ENCODE results near the gene EBF4.

The EBF4 gene

GRCh38 chr20:2654384-2654822 lies 38.2 kb upstream of the EBF4 start:
- in situ Hi-C loops (cut with MboI; ENCODE audit: low sequenced_read_pairs, unreplicated experiment), result no loop called here
- DNase-seq (ENCODE audit: low spot score), result no peak
- TF ChIP-seq, protein P1, sequence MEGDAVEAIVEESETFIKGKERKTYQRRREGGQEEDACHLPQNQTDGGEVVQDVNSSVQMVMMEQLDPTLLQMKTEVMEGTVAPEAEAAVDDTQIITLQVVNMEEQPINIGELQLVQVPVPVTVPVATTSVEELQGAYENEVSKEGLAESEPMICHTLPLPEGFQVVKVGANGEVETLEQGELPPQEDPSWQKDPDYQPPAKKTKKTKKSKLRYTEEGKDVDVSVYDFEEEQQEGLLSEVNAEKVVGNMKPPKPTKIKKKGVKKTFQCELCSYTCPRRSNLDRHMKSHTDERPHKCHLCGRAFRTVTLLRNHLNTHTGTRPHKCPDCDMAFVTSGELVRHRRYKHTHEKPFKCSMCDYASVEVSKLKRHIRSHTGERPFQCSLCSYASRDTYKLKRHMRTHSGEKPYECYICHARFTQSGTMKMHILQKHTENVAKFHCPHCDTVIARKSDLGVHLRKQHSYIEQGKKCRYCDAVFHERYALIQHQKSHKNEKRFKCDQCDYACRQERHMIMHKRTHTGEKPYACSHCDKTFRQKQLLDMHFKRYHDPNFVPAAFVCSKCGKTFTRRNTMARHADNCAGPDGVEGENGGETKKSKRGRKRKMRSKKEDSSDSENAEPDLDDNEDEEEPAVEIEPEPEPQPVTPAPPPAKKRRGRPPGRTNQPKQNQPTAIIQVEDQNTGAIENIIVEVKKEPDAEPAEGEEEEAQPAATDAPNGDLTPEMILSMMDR (IDR thresholded peaks at IDR 0.05; ENCODE audit: borderline replicate concordance, control extremely low read depth, extremely low read depth, insufficient read depth, missing control alignments), result no peak

DNA sequence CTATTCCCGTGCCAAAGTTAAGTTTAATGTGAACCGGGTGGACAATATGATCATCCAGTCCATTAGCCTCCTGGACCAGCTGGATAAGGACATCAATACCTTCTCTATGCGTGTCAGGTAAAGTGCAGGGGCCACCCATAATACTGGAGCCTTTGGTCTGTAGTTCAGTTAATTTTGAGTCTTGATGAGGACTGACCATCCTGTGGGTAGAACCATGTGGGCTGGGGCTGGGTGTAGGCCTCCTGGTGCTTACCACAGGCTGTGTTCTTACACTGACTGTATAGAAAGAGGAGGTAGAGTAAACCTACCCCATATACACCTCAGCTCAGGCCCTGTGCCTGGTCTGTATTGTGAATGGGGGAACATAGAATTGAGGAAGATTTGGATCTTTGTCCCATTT lies 37.7 kb upstream of the EBF4 start:
- TF ChIP-seq, protein P1 (IDR thresholded peaks at IDR 0.05; ENCODE audit: borderline replicate concordance, control extremely low read depth, extremely low read depth, insufficient read depth, missing control alignments), result no peak
- in situ Hi-C loops (cut with MboI; ENCODE audit: low sequenced_read_pairs, unreplicated experiment), result no loop called here

GRCh38 chr20:2655331-2656116 lies 37.1 kb upstream of the EBF4 start:
- DNase-seq (ENCODE audit: low spot score), result no peak
- TF ChIP-seq, protein P1 (IDR thresholded peaks at IDR 0.05; ENCODE audit: borderline replicate concordance, control extremely low read depth, extremely low read depth, insufficient read depth, missing control alignments), result no peak
- in situ Hi-C loops (cut with MboI; ENCODE audit: low sequenced_read_pairs, unreplicated experiment), result no loop called here

More for the DNA sequence above, 37.7 kb upstream of the EBF4 start:
- no peak for DNase-seq (ENCODE audit: low spot score)

DNA sequence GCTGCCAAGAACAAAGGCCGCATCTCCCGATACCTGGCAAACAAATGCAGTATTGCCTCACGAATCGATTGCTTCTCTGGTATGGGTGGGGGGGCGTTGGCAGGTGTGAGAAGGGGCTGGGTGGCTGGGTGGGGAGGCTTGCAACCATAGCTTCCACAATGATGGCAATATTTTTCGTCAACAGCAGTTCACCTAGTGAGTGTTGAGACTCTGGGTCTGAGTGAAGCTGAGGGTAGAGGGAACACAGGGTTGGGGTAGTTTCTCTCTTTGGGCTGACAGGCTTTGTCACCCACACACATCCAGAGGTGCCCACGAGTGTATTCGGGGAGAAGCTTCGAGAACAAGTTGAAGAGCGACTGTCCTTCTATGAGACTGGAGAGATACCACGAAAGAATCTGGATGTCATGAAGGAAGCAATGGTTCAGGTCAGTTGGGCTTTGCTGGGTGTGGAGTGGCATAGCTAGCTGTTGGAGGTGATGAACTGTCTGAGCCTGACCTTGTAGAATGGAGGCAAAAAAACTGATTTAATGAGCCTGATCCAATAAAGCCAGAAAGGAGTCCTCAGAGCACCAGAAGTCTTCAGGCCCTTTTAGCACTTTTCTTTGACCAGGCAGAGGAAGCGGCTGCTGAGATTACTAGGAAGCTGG lies 36.0 kb upstream of the EBF4 start:
- TF ChIP-seq, protein P1 (IDR thresholded peaks at IDR 0.05; ENCODE audit: borderline replicate concordance, control extremely low read depth, extremely low read depth, insufficient read depth, missing control alignments), result no peak
- in situ Hi-C loops (cut with MboI; ENCODE audit: low sequenced_read_pairs, unreplicated experiment), result no loop called here
- no peak for DNase-seq (ENCODE audit: low spot score)

DNA sequence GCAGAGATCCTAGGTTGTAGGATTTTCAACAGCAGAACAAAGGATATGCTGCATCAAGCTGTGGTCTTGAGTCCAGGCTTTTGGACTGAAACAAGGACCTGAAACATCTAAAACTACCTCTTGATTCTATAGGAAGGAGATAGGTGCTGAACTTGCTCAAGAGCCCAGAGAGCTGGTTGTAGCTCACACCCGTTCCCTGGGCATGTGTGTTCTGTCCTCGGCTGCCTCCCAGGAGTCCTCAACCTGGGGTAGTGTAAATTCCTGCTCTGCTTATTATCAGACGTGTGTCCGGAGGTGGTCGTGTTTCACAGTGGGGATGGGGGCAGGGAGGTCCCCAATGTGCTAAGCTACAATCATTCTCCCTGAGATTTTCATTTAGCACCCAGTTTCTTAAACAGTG lies 35.3 kb upstream of the EBF4 start:
- in situ Hi-C loops (cut with MboI; ENCODE audit: low sequenced_read_pairs, unreplicated experiment), result no loop called here

DNA sequence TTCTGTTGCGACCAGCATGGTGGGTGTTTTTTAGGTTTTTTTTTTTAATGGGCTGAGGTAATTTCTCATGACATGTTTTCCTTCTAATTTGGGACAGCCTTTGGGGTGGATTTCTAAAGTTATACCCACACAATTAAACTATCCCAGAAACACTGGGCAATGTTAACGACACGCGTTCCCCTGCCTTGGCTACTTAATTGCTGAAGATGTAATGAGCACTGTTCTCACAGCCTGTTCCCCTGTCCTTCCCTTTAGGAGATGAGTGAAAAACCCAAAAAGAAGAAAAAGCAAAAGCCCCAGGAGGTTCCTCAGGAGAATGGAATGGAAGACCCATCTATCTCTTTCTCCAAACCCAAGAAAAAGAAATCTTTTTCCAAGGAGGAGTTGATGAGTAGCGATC lies 34.9 kb upstream of the EBF4 start:
- in situ Hi-C loops (cut with MboI; ENCODE audit: low sequenced_read_pairs, unreplicated experiment), result no loop called here
- DNase-seq (ENCODE audit: low spot score), result no peak
- TF ChIP-seq, protein P1 (IDR thresholded peaks at IDR 0.05; ENCODE audit: borderline replicate concordance, control extremely low read depth, extremely low read depth, insufficient read depth, missing control alignments), result no peak

More for the DNA sequence above, 35.3 kb upstream of the EBF4 start:
- no peak for DNase-seq (ENCODE audit: low spot score)
- TF ChIP-seq, protein P1 (IDR thresholded peaks at IDR 0.05; ENCODE audit: borderline replicate concordance, control extremely low read depth, extremely low read depth, insufficient read depth, missing control alignments), result no peak
